Esophagus muscularis mucosa (tissue), 4 donors: ENCODE measurements around the gene KIAA2012. TPM values are rescaled to one million over a fixed set of nuclear protein-coding genes. Genes with fewer than 3 reads are reported as not detected.

ENCODE experiments used
- DNase-seq: peaks from one replicate; pipeline ENCODE4 v3.0.0-alpha.2; 2017; ENCODE audit errors: extremely low spot score
- H3K27ac ChIP-seq, 4 donors: fragments of 200-600 bp; sonication (generic); replicated peaks in 1 of 4; 1 replicate in 3 of 4; 2 replicates in 1 of 4; pipeline ENCODE4 v1.5.1; 2016 to 2019; ENCODE audit warnings: mild to moderate bottlenecking in 1 of 4
- H3K27me3 ChIP-seq, 4 donors: fragments of 200-600 bp; sonication (generic); one replicate each; pipeline versions ENCODE4 v1.5.1 to v1.6.0; 2016 to 2019
- H3K36me3 ChIP-seq, 4 donors: fragments of 200-600 bp; sonication (generic); one replicate each; pipeline ENCODE4 v1.5.1; 2016 to 2019
- H3K4me1 ChIP-seq, 4 donors: fragments of 200-600 bp; sonication (generic); one replicate each; pipeline ENCODE4 v1.5.1; 2016 to 2019
- H3K4me3 ChIP-seq, 4 donors: fragments of 200-600 bp; sonication (generic); 1 replicate in 2 of 4; 2 replicates in 2 of 4; pipeline ENCODE4 v1.5.1; 2016 to 2019; ENCODE audit warnings: mild to moderate bottlenecking in 4 of 4, moderate library complexity in 1 of 4
- H3K9me3 ChIP-seq, 4 donors: fragments of 200-600 bp; sonication (generic); 1 replicate in 3 of 4; 2 replicates in 1 of 4; pipeline ENCODE4 v1.5.1; 2016 to 2019
- CTCF ChIP-seq, 3 experiments: fragments of 200-600 bp in 2 of 3; fragments of 450-650 bp in 1 of 3; sonication (generic) in 2 of 3; IDR thresholded peaks; one replicate each; pipeline ENCODE4 v1.5.1; 2017 to 2019; ENCODE audit warnings: antibody characterized with exemption in 3 of 3, mild to moderate bottlenecking in 2 of 3, moderate library complexity in 1 of 3
- EP300 ChIP-seq: sonication (generic); formaldehyde crosslinking; IDR thresholded peaks from one replicate; pipeline ENCODE4 v1.6.1; 2017; ENCODE audit warnings: antibody characterized with exemption
- POLR2A ChIP-seq: fragments of 450-650 bp; IDR thresholded peaks from one replicate; pipeline ENCODE4 v1.6.1; 2017; ENCODE audit warnings: antibody characterized with exemption, moderate library complexity, mild to moderate bottlenecking, low read depth
- POLR2AphosphoS5 ChIP-seq, 2 donors: sonication (generic); formaldehyde crosslinking; IDR thresholded peaks; one replicate each; pipeline ENCODE4 v1.6.1; 2017; ENCODE audit warnings: antibody characterized with exemption in 2 of 2
- WGBS: methylation state at CpG from one replicate; pipeline ENCODE4 v1.1.5; 2018; 5-methylcytosine and 5-hydroxymethylcytosine counted together
- intact Hi-C: fragments of 100-400 bp; cut with DNase I; formaldehyde crosslinking; loops from one replicate; pipeline ENCODE4 v1.15.1; 2023
- total RNA-seq, 4 donors: library from RNA; depleted of rRNA; stranded (reverse); fragments of >200 nt; gene quantifications; one replicate each; pipeline versions ENCODE4 v1.1.0 to v1.2.1, GENCODE V29; 2016

The KIAA2012 gene
- total RNA-seq, 4 donors from 2014 or later: 0.45 TPM; not detected in 3

GRCh38 chr2:202054679-202055078, 18.4 kb upstream of the KIAA2012 start:
- no peaks in the 10 kb centered on the region for H3K9me3 ChIP-seq
- TF ChIP-seq POLR2AphosphoS5 (IDR thresholded peaks at IDR 0.05) (no peak), CTCF (IDR thresholded peaks at IDR 0.05) (no peak)
- intact Hi-C loops: loop anchor here (10.0 kb wide), 1 partner anchor 90 kb away; no protein-coding TSS in a partner anchor
- WGBS: 85% methylated on average over 3 of the region's 3 CpGs
- no peak overlapping the region for H3K27ac ChIP-seq
- H3K4me3 ChIP-seq: no peak overlapping the region
- no peaks in the 10 kb centered on the region for H3K36me3 ChIP-seq
- H3K27me3 ChIP-seq: no peaks in the 10 kb centered on the region
- no peak for DNase-seq
- H3K4me1 ChIP-seq: peaks cover 5 to 27% (median 22%) of the 10 kb centered on the region in 4 donors

- no peak overlapping the region for H3K27ac ChIP-seq
- no peaks in the 10 kb centered on the region for H3K36me3 ChIP-seq
- TF ChIP-seq EP300 (no peak), CTCF (IDR thresholded peaks at IDR 0.05) (peak; percentile 26 to 49 (median 43))
- intact Hi-C loops: loop anchor here (10.0 kb wide), 1 partner anchor 88 kb away; no protein-coding TSS in a partner anchor
- no peak overlapping the region for H3K4me3 ChIP-seq
- 56% methylated on average over 2 of the region's 2 CpGs for WGBS
- H3K27me3 ChIP-seq: no peaks in the 10 kb centered on the region
- H3K9me3 ChIP-seq: no peaks in the 10 kb centered on the region
- DNase-seq: no peak
- peaks cover 5 to 20% (median 19%) of the 10 kb centered on the region in 4 donors for H3K4me1 ChIP-seq
Measured at GRCh38 chr2:202056611-202057010, 16.4 kb upstream of the KIAA2012 start.

- TF ChIP-seq CTCF (IDR thresholded peaks at IDR 0.05) (peak in 1 of 3 experiments; percentile 33), EP300 (no peak)
- no peak for DNase-seq
- H3K4me1 ChIP-seq: peaks cover 7 to 27% (median 25%) of the 10 kb centered on the region in 4 donors
- no peak overlapping the region for H3K4me3 ChIP-seq
- intact Hi-C loops: no loop called here
- H3K27me3 ChIP-seq: no peaks in the 10 kb centered on the region
- H3K9me3 ChIP-seq: no peaks in the 10 kb centered on the region
- no peak overlapping the region for H3K27ac ChIP-seq
- WGBS: 87% methylated on average over 3 of the region's 3 CpGs
- H3K36me3 ChIP-seq: no peaks in the 10 kb centered on the region
Measured at GRCh38 chr2:202060218-202060617, 12.8 kb upstream of the KIAA2012 start.

GRCh38 chr2:202061695-202062094, 11.4 kb upstream of the KIAA2012 start:
- Histone ChIP-seq H3K27me3 (no peaks in the 10 kb centered on the region), H3K9me3 (no peaks in the 10 kb centered on the region), H3K4me3 (no peak overlapping the region), H3K27ac (no peak overlapping the region), H3K36me3 (no peaks in the 10 kb centered on the region), H3K4me1 (peaks cover 7 to 20% (median 18%) of the 10 kb centered on the region in 4 donors)
- TF ChIP-seq POLR2A (no peak), POLR2AphosphoS5 (IDR thresholded peaks at IDR 0.05) (no peak), EP300 (no peak), CTCF (IDR thresholded peaks at IDR 0.05) (no peak)
- intact Hi-C loops: no loop called here
- WGBS: 100% methylated on average over 2 of the region's 2 CpGs
- DNase-seq: no peak

- intact Hi-C loops: no loop called here
- no peaks in the 10 kb centered on the region for H3K27me3 ChIP-seq
- no peak overlapping the region for H3K4me3 ChIP-seq
- no peaks in the 10 kb centered on the region for H3K36me3 ChIP-seq
- H3K9me3 ChIP-seq: no peaks in the 10 kb centered on the region
- no peak for DNase-seq
- H3K4me1 ChIP-seq: peaks cover 7 to 24% (median 17%) of the 10 kb centered on the region in 4 donors
- 42% methylated on average over 2 of the region's 3 CpGs for WGBS
- no peak for TF ChIP-seq EP300
- TF ChIP-seq POLR2A: no peak
- TF ChIP-seq POLR2AphosphoS5 (IDR thresholded peaks at IDR 0.05): peak in 1 of 2 donors; percentile 11
- TF ChIP-seq CTCF (IDR thresholded peaks at IDR 0.05): no peak
- peak overlapping the region; percentile 51 to 62 (median 52) for H3K27ac ChIP-seq
Measured at GRCh38 chr2:202064171-202064880, 8.7 kb upstream of the KIAA2012 start.
